Fibroblast of lung (primary cell): ENCODE results near the gene RPRD1A.

ENCODE experiments used
- CTCF ChIP-seq, 2 donors: IDR thresholded peaks in 1 of 2; conservative IDR thresholded peaks in 1 of 2; 1 replicate in 1 of 2; 2 replicates in 1 of 2; pipeline ENCODE4 v1.5.1; 2011 to 2012; ENCODE audit warnings: low read length in 2 of 2, control low read depth in 1 of 2, inconsistent platforms in 1 of 2, low read depth in 1 of 2, mild to moderate bottlenecking in 1 of 2
- EZH2 ChIP-seq: IDR thresholded peaks from 2 replicates; pipeline ENCODE4 v1.5.1; 2012; ENCODE audit warnings: low read length, control low read depth, mild to moderate bottlenecking; ENCODE audit errors: missing control alignments

GRCh38 chr18:36031903-36032302 is 35.5 kb downstream of the RPRD1A start:
- TF ChIP-seq EZH2 (no peak), CTCF (conservative IDR thresholded peaks at IDR 0.05 in 1 of 2, IDR thresholded peaks at IDR 0.05 in 1 of 2; ENCODE audit: low read depth in 1 of 2, low read length in 2 of 2) (no peak)
